Tibial nerve (tissue), 3 donors: ENCODE measurements around the gene MAMDC4.

ENCODE experiments used
- CTCF ChIP-seq, 5 experiments: fragments of 200-600 bp in 3 of 5; fragments of 450-650 bp in 2 of 5; sonication (generic) in 3 of 5; IDR thresholded peaks; one replicate each; pipeline ENCODE4 v1.5.1; 2016 to 2019; ENCODE audit warnings: antibody characterized with exemption in 5 of 5, mild to moderate bottlenecking in 3 of 5, moderate library complexity in 2 of 5
- POLR2A ChIP-seq, 2 donors: fragments of 450-650 bp; IDR thresholded peaks; one replicate each; pipeline ENCODE4 v1.6.1; 2017; ENCODE audit warnings: antibody characterized with exemption in 2 of 2, mild to moderate bottlenecking in 2 of 2, moderate library complexity in 2 of 2

DNA sequence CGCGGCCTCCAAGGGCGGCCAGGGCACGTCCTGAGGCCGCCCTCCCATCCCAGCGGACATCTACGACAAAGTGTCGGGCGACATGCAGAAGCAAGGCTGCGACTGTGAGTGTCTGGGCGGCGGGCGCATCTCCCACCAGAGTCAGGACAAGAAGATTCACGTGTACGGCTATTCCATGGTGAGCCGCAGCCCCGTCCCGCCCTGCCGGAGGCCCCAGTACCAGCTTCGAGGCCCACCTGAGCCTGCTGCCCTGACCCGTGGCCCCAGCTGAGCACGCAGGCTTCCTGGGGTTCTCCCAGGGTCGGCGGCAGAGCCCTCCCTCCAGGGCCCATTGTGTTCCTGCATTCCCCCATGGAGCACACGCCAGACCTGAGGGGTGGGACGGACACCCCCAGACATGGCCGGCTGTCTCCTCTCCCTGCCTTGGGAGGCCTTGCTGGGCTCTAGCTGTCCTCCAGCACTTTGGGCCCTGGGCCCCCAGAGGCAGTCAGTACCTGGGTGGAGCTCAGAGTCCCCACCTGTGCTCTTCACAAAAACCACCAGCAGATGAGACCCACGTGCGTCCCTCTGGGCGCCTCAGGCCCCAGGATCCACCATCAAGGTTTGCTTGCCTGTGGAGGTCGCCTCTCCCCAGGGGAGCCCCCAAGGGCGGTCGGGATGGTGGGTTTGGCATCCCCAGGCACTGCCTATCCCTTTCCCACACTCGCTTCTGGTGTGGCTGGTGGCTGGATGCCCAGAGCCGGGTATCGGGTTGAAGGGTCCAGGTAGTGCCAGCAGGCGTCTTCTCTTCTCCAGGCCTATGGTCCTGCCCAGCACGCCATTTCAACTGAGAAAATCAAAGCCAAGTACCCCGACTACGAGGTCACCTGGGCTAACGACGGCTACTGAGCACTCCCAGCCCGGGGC, 1.9 kb upstream of the MAMDC4 start:
- TF ChIP-seq CTCF (IDR thresholded peaks at IDR 0.05) (no peak), POLR2A (IDR thresholded peaks at IDR 0.05) (no peak)
